SKM-1 treated with dmso at 0.1 percent for 144 hours (cell line): ENCODE measurements around the gene PRRC2A.
A peak's percentile ranks its signal among the peaks of the same experiment; 100 is the strongest.

Experiments used
- DNase-seq: peaks from one replicate; lab custom pipeline; 2025; ENCODE audit not compliant: unreplicated experiment; lab: John Stamatoyannopoulos, UW

PRRC2A gene

DNA sequence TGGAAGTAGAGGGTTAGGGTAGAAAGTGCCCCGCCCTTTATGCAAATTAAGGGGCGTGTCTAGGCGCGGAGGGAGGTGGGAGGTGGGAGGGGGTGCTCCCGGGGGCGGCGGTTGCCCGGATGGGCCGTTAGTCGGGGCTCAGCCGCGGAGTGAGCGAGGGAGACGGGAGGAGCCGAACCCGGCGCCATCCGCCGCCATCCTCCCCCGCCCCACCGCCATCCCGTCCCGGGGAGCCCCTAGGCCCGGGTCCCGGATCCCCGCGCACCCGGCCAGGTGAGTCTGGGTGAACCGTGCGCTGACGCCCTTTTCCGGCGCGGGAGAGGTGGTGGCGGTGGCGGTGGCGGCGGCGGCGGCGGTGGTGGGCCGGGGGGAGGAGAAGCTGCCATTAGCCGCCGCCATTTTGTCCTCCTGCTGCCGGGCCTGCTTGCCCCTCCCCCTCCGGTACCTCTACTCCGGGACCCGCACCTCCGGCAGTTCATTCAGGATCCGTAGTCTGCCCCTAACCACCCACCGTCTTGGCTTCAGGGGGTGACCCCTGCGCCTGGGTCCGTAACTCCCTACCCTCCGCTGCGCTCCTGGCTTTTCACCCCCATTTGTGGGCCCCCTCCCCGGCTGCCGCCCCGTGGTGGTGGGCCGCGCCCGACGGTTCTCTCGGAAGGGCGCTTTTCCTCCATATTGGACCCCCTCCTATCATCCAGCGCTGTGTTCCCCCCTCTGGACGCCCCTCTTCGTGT lies at the start of gene PRRC2A:
Gene PRRC2A, plus strand, starts transcription at position 130 of the 734 bp plus-strand sequence. CDS start 2,075 bp downstream, outside the sequence.
- peak; percentile 63 for DNase-seq

DNA sequence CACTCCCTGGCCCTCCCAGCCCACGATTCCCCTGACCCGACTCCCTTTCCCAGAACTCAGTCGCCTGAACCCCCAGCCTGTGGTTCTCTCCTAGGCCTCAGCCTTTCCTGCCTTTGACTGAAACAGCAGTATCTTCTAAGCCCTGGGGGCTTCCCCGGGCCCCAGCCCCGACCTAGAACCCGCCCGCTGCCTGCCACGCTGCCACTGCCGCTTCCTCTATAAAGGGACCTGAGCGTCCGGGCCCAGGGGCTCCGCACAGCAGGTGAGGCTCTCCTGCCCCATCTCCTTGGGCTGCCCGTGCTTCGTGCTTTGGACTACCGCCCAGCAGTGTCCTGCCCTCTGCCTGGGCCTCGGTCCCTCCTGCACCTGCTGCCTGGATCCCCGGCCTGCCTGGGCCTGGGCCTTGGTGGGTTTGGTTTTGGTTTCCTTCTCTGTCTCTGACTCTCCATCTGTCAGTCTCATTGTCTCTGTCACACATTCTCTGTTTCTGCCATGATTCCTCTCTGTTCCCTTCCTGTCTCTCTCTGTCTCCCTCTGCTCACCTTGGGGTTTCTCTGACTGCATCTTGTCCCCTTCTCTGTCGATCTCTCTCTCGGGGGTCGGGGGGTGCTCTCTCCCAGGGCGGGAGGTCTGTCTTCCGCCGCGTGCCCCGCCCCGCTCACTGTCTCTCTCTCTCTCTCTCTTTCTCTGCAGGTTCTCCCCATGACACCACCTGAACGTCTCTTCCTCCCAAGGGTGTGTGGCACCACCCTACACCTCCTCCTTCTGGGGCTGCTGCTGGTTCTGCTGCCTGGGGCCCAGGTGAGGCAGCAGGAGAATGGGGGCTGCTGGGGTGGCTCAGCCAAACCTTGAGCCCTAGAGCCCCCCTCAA lies 48.2 kb upstream of the PRRC2A start, which contains the start of gene LTA:
Gene LTA, plus strand, starts transcription at position 249 of the 871 bp plus-strand sequence. Its CDS starts 454 bp downstream, at position 703.
- no peak for DNase-seq

DNA sequence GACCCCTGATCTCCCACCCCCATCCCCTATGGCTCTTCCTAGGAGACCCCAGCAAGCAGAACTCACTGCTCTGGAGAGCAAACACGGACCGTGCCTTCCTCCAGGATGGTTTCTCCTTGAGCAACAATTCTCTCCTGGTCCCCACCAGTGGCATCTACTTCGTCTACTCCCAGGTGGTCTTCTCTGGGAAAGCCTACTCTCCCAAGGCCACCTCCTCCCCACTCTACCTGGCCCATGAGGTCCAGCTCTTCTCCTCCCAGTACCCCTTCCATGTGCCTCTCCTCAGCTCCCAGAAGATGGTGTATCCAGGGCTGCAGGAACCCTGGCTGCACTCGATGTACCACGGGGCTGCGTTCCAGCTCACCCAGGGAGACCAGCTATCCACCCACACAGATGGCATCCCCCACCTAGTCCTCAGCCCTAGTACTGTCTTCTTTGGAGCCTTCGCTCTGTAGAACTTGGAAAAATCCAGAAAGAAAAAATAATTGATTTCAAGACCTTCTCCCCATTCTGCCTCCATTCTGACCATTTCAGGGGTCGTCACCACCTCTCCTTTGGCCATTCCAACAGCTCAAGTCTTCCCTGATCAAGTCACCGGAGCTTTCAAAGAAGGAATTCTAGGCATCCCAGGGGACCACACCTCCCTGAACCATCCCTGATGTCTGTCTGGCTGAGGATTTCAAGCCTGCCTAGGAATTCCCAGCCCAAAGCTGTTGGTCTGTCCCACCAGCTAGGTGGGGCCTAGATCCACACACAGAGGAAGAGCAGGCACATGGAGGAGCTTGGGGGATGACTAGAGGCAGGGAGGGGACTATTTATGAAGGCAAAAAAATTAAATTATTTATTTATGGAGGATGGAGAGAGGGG lies 47.0 kb upstream of the PRRC2A start:
- DNase-seq: no peak

DNA sequence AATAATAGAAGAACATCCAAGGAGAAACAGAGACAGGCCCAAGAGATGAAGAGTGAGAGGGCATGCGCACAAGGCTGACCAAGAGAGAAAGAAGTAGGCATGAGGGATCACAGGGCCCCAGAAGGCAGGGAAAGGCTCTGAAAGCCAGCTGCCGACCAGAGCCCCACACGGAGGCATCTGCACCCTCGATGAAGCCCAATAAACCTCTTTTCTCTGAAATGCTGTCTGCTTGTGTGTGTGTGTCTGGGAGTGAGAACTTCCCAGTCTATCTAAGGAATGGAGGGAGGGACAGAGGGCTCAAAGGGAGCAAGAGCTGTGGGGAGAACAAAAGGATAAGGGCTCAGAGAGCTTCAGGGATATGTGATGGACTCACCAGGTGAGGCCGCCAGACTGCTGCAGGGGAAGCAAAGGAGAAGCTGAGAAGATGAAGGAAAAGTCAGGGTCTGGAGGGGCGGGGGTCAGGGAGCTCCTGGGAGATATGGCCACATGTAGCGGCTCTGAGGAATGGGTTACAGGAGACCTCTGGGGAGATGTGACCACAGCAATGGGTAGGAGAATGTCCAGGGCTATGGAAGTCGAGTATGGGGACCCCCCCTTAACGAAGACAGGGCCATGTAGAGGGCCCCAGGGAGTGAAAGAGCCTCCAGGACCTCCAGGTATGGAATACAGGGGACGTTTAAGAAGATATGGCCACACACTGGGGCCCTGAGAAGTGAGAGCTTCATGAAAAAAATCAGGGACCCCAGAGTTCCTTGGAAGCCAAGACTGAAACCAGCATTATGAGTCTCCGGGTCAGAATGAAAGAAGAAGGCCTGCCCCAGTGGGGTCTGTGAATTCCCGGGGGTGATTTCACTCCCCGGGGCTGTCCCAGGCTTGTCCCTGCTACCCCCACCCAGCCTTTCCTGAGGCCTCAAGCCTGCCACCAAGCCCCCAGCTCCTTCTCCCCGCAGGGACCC lies 46.1 kb upstream of the PRRC2A start:
- no peak for DNase-seq

DNA sequence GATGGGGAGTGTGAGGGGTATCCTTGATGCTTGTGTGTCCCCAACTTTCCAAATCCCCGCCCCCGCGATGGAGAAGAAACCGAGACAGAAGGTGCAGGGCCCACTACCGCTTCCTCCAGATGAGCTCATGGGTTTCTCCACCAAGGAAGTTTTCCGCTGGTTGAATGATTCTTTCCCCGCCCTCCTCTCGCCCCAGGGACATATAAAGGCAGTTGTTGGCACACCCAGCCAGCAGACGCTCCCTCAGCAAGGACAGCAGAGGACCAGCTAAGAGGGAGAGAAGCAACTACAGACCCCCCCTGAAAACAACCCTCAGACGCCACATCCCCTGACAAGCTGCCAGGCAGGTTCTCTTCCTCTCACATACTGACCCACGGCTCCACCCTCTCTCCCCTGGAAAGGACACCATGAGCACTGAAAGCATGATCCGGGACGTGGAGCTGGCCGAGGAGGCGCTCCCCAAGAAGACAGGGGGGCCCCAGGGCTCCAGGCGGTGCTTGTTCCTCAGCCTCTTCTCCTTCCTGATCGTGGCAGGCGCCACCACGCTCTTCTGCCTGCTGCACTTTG lies 45.1 kb upstream of the PRRC2A start, which contains the start of gene TNF:
Gene TNF, plus strand, starts transcription at position 231 of the 567 bp plus-strand sequence. Its CDS starts 177 bp downstream, at position 408.
- DNase-seq: no peak

DNA sequence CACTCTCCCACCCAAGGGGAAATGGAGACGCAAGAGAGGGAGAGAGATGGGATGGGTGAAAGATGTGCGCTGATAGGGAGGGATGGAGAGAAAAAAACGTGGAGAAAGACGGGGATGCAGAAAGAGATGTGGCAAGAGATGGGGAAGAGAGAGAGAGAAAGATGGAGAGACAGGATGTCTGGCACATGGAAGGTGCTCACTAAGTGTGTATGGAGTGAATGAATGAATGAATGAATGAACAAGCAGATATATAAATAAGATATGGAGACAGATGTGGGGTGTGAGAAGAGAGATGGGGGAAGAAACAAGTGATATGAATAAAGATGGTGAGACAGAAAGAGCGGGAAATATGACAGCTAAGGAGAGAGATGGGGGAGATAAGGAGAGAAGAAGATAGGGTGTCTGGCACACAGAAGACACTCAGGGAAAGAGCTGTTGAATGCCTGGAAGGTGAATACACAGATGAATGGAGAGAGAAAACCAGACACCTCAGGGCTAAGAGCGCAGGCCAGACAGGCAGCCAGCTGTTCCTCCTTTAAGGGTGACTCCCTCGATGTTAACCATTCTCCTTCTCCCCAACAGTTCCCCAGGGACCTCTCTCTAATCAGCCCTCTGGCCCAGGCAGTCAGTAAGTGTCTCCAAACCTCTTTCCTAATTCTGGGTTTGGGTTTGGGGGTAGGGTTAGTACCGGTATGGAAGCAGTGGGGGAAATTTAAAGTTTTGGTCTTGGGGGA lies 44.4 kb upstream of the PRRC2A start:
- DNase-seq: no peak

DNA sequence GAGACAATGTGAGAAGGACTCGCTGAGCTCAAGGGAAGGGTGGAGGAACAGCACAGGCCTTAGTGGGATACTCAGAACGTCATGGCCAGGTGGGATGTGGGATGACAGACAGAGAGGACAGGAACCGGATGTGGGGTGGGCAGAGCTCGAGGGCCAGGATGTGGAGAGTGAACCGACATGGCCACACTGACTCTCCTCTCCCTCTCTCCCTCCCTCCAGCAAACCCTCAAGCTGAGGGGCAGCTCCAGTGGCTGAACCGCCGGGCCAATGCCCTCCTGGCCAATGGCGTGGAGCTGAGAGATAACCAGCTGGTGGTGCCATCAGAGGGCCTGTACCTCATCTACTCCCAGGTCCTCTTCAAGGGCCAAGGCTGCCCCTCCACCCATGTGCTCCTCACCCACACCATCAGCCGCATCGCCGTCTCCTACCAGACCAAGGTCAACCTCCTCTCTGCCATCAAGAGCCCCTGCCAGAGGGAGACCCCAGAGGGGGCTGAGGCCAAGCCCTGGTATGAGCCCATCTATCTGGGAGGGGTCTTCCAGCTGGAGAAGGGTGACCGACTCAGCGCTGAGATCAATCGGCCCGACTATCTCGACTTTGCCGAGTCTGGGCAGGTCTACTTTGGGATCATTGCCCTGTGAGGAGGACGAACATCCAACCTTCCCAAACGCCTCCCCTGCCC lies 43.5 kb upstream of the PRRC2A start:
- DNase-seq: no peak

DNA sequence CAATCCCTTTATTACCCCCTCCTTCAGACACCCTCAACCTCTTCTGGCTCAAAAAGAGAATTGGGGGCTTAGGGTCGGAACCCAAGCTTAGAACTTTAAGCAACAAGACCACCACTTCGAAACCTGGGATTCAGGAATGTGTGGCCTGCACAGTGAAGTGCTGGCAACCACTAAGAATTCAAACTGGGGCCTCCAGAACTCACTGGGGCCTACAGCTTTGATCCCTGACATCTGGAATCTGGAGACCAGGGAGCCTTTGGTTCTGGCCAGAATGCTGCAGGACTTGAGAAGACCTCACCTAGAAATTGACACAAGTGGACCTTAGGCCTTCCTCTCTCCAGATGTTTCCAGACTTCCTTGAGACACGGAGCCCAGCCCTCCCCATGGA lies 42.9 kb upstream of the PRRC2A start:
- DNase-seq: no peak

DNA sequence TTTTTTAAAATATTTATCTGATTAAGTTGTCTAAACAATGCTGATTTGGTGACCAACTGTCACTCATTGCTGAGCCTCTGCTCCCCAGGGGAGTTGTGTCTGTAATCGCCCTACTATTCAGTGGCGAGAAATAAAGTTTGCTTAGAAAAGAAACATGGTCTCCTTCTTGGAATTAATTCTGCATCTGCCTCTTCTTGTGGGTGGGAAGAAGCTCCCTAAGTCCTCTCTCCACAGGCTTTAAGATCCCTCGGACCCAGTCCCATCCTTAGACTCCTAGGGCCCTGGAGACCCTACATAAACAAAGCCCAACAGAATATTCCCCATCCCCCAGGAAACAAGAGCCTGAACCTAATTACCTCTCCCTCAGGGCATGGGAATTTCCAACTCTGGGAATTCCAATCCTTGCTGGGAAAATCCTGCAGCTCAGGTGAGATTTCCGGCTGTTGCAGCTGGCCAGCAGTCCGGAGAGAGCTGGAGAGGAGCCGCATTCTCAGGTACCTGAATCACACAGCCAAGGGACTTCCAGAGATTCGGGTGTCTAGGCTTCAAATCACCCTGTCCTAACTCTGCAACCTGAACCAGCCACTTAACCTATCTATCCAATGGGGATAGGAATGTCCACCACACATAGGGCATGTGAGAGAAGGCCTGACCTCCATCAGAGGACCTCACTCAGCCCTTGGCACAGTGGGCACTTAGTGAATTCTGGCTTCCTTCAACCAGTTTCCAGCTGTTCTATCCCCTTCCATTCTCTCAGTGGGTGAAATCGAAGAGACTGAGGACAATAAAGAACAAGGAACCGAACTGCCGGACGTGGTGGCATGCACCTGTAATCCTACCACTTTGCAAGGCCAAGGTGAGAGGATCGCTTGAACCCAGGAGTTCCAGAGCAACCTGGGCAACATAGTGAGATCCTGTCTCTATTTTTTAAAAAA lies 42.1 kb upstream of the PRRC2A start:
- no peak for DNase-seq

DNA sequence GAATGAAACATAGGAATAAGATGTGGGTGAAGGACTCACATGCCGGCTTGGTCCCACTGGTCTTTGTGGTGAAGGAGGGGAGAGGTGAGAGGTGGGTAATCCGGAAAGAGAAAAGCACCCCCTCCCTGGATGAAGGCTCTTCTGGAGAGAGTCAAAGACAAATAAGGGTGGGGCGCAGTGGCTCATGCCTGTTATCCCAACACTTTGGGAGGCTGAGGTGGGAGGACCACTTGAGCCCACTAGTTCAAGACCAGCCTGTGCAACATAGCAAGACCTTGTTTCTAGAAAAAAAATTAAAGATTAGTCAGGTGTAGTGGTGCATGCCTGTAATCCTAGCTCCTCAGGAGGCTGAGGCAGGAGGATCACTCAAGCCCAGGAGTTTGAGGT lies 41.4 kb upstream of the PRRC2A start:
- DNase-seq: no peak

DNA sequence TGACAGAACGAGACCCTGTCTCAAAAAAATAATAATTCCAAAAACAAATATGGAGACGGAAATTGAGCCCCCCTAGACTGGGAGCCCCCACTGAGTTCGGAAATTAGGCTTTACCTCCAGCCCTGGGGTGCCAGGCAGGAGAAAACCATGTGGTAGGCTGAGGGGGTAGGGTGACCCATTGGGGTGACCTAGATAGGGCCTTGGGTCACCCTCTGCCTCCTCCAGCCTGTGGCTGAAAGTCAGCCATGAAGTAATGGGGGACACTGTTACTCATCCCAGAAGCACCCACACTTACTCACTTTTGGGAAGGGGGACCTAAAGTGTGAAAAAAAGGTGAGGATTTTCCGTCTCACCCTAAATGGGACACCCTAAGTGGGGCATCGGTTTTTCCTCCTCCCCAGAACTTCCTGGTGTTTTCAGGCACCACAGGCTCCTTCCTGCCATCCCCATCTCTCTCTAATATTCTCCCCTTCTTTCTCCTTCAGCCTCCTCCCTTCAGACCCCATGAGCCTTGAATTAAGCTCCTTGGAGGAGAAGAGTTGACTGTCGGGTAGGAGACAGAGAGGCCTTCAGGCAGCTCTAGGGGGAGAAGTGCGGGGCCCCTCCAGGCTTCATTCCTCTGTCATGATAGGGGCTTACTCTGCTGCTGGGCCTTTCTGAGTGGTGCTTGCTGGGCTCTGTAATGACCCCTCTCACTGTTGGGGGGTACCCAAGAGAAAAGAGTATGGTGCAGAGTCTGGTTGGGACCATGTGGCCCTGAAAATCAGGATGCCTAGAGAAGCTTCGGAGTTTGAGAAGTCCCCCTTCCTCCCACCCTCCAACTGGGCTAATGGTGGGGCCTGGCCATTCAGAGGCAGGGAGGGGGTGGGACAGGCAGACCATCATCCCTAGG lies 40.7 kb upstream of the PRRC2A start:
- DNase-seq: no peak

DNA sequence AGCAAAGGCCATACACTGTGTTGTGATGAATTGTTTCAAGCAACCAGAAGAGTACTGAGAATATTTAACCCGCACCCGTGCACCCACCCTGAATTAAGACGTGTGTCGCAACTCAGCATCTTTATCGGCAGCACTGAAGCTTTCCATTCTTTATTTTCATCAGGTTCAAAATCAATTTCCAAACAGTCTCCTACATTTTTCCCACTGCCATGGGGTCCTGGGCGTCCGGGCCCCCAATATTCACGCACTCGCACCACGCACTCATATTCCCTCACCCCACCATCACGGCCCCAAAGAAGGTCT lies 40.1 kb upstream of the PRRC2A start:
- no peak for DNase-seq

DNA sequence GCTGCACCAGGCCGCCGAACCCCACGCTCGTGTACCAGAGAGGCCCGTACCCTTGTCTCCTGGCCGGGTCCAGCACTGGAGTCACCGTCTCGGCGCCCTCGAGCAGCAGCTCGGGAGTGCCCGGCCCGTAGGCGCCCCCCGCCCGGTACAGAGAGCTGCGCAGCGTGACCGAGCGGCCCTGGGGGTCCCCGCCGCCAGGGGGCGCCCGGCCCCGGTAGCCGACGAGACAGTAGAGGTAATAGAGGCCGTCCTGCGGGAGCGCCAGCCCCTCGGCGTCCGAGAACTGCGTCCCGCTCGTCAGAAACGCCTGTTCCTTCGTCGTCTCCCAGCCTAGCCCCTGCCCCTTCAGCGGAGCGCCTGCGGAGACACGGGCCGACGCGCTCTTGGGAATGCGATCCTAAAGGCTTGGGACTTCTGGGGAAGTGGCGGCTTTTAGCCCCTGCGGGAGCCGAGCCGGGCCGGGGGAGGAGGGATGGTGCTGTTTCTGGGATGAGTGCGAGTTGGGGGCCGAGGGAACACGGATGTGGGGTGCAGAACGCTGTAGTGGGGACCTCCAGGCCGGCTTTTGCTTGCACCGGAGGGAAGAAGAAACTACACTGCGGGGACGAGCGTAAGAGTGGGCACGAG lies 39.6 kb upstream of the PRRC2A start:
- peak; percentile 49 for DNase-seq

DNA sequence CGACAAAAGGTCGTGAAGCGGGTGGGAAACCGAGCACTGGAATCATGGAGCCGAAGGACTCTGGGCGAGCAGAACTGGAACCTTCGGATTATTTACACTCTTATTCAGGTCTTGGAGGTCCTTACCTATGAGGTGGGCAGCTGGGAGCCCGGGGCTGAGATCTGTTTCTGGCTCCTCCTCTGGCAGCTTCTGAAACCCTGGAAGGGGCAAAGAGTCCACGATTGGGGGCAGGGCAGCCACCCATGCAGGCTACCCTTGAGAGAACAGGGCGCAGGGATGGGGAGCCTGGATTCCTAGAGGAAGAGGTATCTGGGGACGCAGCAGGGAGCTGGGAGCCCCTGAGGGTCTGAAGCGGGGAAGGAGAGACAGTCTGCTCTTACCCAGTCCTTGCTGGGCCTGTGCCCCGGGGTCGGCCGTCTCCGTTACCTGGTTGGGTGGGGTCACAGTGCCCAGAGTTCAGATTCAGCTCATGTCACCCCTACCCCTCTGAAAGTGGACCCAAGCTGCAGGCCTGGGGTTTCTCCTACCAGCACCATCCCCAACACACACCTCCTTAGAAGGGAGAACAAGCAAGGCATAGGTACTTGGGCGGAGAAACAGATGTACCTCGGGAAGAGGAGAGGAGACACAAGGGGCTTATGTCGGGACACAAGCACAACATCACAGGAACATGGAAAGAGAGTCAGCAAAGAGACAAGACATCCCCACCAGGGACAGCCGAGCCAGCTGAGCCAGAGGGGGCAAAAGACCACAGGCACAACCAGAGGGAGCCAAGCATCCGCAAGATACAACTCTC lies 38.9 kb upstream of the PRRC2A start:
- no peak for DNase-seq

DNA sequence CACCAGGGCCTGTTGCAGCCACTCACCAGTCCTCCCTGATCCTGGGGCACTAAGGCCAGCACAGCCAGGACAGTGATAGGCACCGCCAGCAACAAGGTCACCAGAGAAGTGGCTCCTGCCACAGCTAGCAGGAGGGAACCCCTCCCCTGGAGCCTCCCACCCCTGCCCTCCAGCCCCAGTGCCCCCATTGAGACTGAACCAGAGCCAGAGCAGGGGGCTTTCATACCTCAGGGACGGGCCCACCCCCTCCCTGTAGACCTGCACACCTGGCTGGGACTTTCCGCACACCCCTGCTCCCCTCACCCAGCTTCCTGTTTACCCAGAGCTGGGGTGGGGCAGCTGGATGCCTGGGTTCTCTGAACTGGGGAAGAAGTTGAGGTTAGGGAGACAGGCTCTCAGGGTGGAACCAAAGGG lies 38.3 kb upstream of the PRRC2A start, which contains the start of gene LTB:
Gene LTB, minus strand, starts transcription at position 195 of the 414 bp plus-strand sequence. Its CDS starts 7 bp downstream, at position 188.
- DNase-seq: no peak
